Activated CD4-positive, alpha-beta T cell treated with anti-CD3 and anti-CD28 coated beads, Interleukin-10, Interleukin-2, amounts not matched to agents 100 ng/mL and 50 ng/mL, durations not matched to agents 16 hours and 8 hours (primary cell): Measurements from ENCODE around the gene SLC2A13.
A peak's percentile ranks its signal among the peaks of the same experiment; 100 is the strongest.
"Not testable (repeated sequence)": the region's sequence is repeated elsewhere in the genome, so short reads cannot be mapped to it uniquely, and the experiment has no call there.

ENCODE experiments used
- DNase-seq: peaks from one replicate; pipeline ENCODE4 v3.0.0-alpha.2; 2020

Gene SLC2A13

DNA sequence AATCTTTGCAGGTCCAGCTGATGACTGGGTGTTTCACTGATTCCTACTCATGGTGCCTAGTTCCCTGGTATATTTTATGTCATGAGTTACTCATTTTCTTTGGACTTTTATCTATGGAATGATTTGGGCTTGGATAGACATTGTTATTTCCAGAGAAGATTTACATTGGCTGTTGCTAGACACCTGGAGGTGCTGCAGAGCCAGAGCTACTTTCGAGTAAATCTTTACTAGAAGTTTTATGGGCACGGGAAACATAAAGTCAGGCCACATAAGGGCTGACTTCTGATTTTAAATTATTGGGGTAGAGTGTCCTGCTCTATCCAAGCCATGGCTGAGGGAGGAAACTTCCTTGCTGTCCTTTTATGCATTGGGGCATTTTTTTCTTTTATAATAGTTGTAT is 310.4 kb downstream of the SLC2A13 start:
- no peak for DNase-seq

DNA sequence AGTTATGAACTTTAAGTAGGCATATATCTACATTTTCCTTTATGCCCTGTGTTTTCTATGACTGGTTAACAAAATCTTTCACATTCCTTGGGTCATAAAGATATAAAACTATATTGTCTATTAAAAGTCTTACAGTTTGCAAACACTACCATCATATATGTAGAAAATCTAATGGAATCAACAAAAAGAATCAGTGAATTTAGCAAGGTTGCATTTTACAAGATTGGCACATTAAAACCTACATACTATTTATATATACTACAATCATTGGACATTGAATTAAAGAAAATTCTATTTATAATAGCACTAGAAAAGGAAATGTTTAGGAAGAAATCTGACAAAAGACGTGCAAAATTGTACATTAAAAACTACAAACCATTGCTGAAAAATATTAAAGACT is 312.9 kb downstream of the SLC2A13 start:
- DNase-seq = no peak

DNA sequence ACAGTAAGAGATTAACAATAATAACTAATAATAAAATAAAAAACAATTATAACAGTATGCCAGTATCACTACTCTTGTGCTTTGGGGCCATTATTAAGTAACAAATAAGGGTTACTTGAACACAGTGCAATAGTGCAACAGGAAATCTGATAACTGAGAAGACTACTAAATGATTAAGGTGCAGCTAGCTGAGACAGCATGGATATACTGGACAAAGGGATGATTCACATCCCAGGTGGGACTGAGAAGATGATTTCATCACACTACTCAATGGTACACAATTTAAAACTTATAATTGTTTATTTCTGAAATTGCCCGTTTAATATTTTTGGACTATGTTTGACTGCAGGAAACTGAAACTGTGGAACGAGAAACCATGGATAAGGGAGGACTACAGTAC is 317.6 kb downstream of the SLC2A13 start:
- no peak for DNase-seq

DNA sequence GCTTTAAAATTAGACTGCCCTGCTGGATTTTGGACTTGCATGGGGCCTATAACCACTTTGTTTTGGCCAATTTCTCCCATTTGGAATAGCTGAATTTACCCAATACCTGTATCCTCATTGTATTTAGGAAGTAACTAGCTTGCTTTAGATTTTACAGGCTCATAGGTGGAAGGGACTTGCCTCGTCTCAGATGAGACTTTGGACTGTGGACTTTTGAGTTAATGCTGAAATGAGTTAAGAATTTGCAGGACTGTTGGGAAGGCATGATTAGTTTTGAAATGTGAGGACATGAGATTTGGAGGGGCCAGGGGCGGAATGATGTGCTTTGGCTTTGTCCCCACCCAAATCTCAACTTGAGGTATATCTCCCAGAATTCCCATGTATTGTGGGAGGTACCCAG is 320.1 kb downstream of the SLC2A13 start:
- not testable (repeated sequence) for DNase-seq

DNA sequence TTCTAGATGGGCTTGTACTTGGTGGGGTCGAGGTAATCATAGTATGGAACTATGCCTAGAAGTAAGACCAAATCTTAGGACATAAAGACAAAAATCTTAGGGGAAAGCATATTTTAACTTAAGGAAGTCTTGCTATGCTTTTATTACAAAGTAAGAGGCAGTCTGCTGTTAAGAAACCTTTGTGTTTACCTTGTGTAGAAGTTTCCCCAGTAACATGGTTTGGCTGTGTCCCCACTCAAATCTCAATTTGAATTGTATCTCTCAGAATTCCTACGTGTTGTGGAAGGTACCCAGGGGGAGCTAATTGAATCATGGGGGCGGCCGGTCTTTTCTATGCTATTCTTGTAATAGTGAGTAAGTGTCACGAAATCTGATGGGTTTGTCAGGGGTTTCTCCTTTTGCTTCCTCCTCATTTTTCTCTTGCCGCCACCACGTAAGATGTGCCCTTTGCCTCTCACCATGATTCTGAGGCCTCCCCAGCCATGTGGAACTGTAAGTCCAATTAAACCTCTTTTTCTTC is 323.8 kb downstream of the SLC2A13 start:
- no peak for DNase-seq

DNA sequence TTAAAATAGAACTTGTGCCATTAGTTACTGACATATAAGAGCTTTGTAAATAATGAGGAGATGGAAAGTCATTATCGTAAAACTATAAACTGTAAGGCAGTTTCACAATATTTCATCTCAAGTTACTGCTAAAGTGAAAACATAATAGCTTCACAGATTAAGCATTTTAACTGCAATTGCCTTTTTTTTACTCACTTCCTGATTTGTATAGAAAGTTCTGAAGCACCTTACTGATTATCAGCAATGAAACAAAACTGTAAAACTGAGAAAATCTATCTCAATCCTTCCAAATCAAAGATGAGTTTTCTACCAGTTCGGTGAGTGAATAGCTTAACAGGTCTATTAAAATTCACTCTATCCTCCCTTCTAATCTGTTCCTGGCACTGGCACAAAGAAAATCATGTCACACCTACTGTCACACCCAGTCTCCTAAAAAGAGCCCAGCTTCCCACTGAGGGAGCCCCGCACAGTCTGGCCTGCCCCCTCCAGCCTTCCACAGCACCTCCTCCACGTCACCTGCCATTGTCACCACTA is 324.9 kb downstream of the SLC2A13 start:
- DNase-seq = no peak

DNA sequence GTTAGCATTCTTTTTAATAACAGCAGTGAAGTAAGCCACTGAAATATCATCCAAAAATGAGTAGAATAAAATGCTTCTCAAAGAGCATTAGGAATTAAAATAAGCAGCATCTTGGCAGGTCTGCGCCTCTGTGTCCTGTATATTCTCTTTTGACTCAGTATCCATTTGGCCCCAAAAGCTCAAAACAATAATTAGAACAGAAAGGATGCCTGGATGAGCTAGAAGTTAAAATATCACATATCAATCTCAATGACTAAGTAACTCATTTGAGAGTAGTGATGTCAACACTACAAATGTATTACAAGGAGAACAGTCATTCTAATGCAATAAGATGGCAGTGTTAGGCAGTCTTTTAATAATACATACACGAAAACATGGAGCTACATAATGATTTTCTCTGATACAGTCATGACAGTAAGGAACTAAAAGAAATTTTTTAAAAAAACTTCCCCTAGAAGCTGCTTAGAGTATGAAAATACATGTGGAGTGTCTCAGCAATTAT is 325.4 kb downstream of the SLC2A13 start:
- DNase-seq = no peak

DNA sequence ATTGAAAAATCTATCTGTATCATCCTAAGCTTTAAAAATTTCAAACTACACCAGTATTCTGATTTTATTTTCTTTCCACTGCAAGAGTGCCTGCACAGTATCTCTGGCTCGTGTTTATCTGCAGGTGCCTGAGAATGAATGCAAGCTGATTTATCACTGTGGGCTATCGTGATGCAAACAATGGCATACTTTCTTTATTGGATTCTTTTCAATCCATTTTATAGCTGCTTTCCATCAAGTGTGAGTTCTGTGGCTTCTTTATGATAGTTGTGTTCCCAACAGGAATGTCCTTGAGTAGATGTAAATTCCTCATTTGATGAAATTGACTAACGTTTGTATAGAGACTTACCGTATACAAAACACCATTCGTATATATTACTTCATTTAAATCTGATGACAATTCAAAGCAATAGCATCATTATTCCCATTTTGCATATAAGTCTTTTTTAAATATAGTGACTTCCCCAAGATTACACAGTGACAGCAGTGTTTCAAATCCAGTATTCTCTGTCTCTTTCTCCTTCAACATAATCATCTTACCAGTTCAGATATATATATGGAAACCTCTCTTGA is 326.0 kb downstream of the SLC2A13 start:
- DNase-seq = no peak

DNA sequence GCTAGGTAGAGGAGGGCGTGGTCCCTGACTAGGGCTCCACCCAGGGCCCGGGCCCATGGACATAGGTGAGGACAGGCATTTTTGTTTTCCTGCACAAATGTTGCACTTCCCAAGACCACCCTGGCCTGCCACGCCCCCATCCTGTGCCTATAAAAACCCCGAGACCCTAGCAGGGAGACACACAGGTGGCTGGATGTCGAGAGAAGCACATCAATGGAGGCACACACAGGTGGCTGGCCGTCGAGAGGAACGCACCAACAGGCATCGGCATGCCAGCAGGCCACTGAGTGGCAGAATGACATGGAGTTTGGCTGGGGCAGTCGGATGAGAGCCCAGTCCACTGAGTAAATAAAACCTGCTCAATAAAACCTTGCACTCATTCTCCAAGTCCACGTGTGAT is 328.4 kb downstream of the SLC2A13 start:
- DNase-seq = no peak

DNA sequence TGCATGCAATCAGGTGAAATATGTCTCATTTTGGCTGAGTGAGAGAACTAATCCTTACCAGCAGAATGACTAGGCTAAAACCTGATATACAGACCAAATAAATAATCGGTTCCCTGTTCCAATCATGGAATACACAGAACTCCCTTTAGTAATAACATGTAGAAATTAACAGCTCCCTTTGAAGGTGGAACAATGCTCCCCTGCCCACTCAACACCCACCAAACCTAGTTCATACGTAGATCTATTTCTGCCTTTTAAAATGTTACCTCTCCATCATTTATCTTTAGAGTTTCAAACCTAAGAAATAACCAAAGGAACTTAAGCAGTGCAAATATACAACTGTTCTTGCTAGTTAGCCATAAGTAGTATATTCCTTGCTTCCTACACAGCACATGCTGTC is 332.6 kb downstream of the SLC2A13 start:
- DNase-seq = no peak

DNA sequence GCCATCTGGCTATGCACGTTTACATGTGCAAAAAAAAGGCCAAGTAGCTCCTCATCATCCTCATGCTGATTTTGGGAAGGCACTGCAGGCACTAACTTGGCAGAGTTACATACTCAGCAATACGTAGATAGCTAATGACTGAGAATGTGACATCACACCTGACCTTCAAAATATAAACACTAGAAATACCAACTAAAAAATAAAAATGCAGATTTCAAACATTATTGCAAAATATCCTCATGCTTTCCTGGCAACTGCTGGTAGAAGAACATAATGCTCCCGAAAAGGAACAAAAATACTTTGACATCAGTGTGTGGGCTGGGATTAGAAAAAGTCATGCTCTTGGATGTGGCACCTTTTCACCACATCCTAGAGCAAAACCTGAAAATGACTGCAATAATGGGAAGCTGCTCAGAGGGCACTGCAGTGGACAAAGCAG is 333.0 kb downstream of the SLC2A13 start:
- no peak for DNase-seq

DNA sequence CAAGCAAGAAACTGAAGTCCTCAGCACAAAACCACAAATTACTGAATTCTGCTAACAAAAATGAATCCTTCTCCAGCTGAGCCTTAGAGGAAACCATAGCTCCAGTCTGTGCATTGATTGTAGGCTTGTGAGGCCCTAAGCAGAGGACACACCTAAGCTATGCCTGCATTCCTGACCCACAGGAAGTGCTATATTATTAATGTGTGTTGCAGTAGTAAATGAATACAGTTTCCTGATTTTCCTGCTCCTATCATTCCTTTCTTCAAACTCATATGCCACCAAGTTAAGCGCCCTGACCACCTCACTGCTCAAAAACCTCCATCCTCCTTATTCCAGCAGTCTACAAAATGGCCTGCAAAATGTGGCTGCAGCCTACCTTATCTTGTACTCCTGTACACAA is 334.4 kb downstream of the SLC2A13 start:
- no peak for DNase-seq

DNA sequence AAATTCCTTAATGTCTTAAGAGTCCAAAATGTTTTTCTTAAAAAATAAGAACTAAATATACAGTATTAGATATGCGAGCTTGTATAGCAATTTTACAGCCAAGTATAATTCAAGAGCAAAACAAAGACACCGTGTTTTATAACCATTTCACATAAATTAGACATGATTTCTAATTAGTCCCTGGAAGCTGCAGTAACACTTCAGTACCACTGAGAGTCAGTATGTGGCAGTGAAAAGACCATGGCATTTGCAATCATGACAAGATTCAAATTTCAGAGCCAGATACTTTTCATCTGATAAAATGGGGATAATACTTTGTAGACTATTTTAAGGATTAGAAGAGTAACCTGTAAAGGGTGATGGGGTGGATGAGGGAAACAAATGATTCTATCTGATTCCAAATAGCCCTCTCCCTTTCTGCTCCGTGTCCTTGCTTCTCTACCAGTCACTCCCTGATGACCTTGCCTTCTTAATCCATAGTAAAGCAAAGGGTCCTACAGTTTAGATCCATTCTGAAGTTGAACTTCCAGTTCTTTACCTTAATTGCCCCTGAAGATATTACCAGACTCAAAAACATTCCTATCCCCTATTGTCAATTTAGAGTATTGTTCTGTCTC is 340.8 kb downstream of the SLC2A13 start:
- DNase-seq = peak; percentile 28

DNA sequence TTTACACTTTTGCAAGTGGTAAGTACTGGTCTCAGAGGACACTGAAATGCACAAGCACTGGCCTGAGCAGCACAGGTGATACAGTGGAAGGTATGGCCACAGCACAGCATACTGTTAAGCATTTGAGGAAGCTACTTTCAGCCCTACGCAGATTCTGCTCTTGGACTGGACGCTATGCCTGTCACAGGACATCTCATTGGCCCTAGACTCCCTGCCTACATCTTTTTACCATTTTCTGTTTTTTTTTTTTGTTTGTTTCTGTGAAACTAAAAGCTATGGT is 342.1 kb downstream of the SLC2A13 start:
- DNase-seq = no peak

DNA sequence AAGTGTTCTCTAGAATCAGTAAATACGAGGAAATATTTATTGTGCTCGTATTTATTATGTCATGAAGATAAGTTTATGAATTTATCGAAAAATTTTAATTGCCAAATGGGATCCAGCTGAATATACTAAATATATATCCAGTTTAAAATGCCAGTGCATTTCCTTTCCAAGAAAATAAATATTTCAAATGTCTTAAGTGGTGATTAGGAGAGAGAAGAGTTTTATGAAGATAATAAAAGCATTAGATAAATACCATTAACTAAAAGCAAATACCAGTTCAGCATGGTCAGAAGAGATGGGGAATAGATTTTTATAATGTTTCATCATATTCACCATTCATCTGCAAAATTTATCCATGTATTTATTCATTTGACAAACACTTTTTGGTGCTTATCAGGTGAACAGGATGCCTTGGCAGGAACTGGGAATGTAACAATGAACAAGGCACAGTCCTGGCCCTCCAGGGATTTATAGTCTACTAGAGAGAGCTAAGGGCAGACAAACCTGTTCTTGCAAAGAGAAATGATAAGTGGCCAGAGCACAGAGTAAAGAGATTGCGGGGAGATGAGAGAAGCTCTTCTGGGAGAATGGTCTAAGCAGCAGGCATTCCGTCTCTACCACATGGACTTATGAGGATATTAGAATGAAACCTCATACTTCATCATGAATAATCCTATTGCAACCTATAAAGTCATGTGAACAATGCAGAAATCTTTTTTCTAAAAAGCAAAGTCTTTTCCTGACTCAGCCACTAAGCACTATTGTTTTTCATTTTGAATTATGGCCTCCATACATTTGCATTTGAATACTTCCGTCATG is 342.6 kb downstream of the SLC2A13 start:
- DNase-seq = no peak

DNA sequence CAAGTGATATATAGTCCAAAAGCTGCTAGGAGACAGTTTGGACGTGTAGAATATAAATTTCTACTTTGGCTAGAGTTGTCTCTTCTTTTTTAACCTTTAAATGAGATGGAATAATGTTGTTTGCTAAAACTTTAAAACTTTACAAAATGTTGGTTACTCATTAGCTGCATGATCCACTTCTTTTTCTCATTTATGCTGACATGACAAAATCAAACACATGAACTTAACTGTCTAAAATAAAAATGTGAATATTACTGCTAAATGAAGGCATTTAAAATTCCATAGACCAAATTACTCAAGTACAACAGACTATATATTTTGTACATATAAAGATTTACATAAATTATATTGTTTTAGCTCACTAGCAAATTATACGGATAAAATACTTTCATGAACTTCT is 350.4 kb downstream of the SLC2A13 start:
- no peak for DNase-seq

DNA sequence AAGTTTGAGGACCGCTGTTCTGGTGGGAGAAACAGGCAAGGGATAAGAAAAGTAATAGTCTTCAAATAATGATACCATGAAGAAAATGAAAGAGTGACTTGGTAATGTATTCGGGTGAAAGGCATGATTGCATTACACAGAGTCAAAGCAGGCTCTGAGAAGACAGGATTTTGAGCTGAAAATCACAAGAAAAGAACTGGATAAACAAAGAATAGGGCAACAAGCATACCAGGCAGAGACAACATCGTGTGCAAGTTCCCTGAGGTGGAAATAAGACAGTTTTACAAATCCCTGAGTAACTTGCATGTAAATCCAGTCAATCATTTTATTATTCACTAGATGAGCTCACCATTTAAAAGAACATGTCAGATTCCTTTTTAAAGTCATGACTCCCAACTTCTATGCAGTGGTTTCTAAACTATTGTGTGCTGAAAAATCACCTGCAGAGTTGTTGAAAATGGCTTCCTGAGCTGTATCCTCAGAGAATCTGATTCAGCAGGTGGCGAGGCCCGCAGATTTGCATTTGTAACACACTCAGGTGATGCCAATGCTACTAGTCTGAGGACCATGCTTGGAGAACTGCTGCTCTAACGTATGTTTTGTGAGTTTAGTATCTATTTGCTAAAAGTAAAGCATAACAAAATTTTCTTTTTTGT is 353.3 kb downstream of the SLC2A13 start:
- no peak for DNase-seq

DNA sequence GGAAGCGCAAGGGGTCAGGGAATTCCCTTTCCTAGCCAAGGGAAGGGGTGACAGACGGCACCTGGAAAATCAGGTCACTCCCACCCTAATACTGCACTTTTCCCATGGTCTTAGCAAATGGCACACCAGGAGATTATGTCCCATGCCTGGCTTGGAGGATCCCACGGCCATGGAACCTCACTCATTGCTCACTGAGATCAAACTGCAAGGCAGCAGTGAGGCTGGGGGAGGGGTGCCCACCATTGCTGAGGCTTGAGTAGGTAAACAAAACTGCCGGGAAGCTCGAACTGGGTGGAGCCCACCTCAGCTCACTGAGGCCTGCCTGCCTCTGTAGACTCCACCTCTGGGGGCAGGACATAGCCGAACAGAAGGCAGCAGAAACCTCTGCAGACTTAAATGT is 359.7 kb downstream of the SLC2A13 start:
- DNase-seq = not testable (repeated sequence)

DNA sequence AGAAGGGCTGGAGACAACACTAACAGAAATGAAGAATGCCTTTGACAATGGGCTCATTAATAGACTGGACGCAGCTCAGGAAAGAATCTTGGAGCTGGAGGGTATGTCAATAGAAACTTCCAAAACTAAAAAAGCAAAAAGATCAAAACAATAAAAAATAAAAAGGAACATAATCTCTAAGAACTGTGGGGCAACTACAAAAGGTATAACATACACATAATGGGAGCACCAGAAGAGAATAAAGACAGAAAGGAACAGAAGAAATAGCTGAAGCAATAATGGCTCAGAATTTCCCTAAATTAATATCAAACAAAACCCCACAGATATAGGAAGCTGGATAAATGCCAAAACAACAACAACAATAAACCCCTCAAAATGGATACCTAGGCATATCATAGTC is 362.2 kb downstream of the SLC2A13 start:
- DNase-seq = no peak

DNA sequence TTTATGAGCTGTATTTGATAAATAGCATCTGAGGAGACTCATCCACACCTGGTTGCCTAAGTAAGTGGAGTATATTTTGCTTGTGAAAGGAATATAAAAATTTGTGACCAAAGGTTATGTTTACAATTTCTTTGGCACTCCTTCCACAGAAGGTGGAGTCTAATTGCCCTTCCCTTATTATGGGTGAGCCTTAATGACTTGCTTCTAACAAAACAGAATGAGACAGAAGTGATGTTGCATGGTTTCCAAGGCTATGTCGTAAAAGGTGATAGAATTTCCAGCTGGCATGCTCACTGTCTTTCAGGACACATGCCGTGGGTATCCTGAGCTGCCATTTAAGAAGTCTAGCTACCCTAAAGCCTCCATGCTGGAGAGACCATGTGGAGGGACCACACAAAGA is 369.5 kb downstream of the SLC2A13 start:
- no peak for DNase-seq

DNA sequence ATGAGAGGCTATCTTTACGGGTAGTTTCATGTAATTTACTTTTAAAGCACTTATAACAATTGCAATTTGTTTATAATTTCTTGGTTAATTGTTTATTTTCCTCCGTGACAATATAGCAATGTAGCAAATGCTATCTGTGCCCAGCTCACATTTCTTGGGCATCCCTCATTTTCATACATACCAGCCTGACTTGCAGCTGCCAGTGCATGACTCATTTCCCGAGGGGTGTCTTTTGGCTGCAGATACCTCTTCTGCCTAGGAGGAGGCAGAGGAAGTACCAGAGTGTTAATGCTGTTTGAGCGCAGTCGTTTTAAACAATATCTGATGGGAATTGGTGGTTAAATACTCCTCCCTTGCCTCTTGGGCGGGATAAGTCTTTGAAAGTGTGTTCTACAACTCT is 382.1 kb downstream of the SLC2A13 start:
- peak; percentile 83 for DNase-seq

DNA sequence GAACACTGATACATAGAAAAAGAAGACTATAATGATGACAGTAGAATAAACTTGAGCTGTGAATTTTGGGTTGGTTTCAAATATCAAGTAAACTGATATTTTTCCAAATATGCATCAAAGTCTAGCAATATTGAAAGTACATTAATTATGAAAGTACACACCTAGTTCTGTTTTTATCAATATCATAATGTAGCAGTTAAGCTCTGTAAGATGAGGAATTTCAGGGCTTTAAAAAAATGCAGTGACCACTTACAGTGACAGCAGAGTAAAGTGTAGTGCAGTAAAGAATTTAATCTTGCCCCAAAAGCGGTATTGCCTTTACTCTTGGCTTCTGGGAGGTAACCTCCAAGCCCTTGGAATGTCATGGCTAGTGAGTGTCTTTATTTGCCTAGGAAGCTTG is 383.4 kb downstream of the SLC2A13 start:
- peak; percentile 70 for DNase-seq

DNA sequence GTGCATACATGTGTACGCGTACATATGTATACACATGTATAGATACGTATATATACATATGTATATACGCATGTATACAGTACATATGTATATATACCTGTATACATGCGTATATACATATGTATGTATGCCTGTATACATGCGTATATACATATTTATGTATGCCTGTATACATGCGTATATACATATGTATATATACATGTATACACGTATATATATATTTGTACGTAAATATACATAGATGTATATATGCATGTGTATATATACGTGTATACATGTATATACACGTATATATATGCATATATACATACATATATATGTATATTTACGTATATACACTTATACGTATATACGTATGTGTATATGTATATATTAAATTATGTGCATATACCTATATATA is 392.3 kb downstream of the SLC2A13 start:
- DNase-seq = no peak
